H9 (cell line): ENCODE measurements around the gene PCSK1N. TPM values are rescaled to one million over a fixed set of nuclear protein-coding genes. Genes with fewer than 3 reads are reported as not detected.

Source experiments
- DNase-seq: peaks from one replicate; pipeline ENCODE4 v3.0.0-alpha.2; 2017
- H2AFZ ChIP-seq: one replicate; pipeline ENCODE4 v1.6.1; 2013; ENCODE audit warnings: mild to moderate bottlenecking, low read length, control low read depth, moderate library complexity
- H2AK5ac ChIP-seq: 2 replicates; pipeline ENCODE4 v1.6.1; 2013; ENCODE audit warnings: low read length, control low read depth, mixed read lengths; ENCODE audit not compliant: insufficient read length
- H2BK120ac ChIP-seq: one replicate; pipeline ENCODE4 v1.6.1; 2013; ENCODE audit warnings: low read depth, mild to moderate bottlenecking, low read length, control low read depth, inconsistent platforms; ENCODE audit not compliant: poor library complexity, severe bottlenecking
- H2BK12ac ChIP-seq: 2 replicates; pipeline ENCODE4 v1.6.1; 2013; ENCODE audit warnings: low read length, control low read depth, mixed read lengths, low read depth; ENCODE audit not compliant: insufficient read length
- H2BK15ac ChIP-seq: 2 replicates; pipeline ENCODE4 v1.6.1; 2013; ENCODE audit warnings: low read depth, low read length, control low read depth
- H2BK20ac ChIP-seq: one replicate; pipeline ENCODE4 v1.6.1; 2013; ENCODE audit warnings: low read depth, mild to moderate bottlenecking, low read length, control low read depth, inconsistent platforms; ENCODE audit not compliant: poor library complexity, severe bottlenecking
- H2BK5ac ChIP-seq: 2 replicates; pipeline ENCODE4 v1.6.1; 2013; ENCODE audit warnings: low read length, control low read depth, mixed read lengths; ENCODE audit not compliant: insufficient read length
- H3K14ac ChIP-seq: 2 replicates; pipeline ENCODE4 v1.6.1; 2013; ENCODE audit warnings: low read length, control low read depth; ENCODE audit not compliant: insufficient read depth
- H3K18ac ChIP-seq: 2 replicates; pipeline ENCODE4 v1.6.1; 2013; ENCODE audit warnings: low read depth, mild to moderate bottlenecking, mixed read lengths, low read length, control low read depth; ENCODE audit not compliant: insufficient read length
- H3K23ac ChIP-seq: 2 replicates; pipeline ENCODE4 v1.6.1; 2013; ENCODE audit warnings: low read length, control low read depth, mixed read lengths, low read depth; ENCODE audit not compliant: insufficient read length
- H3K23me2 ChIP-seq: 2 replicates; pipeline ENCODE4 v1.6.1; 2013; ENCODE audit warnings: low read depth, mild to moderate bottlenecking, mixed read lengths, low read length, control low read depth; ENCODE audit not compliant: insufficient read length, poor library complexity, severe bottlenecking
- H3K27ac ChIP-seq: 2 replicates; pipeline ENCODE4 v1.5.1; 2013; ENCODE audit warnings: low read length, control low read depth, mixed read lengths, low read depth; ENCODE audit not compliant: insufficient read length
- H3K27me3 ChIP-seq: 2 replicates; pipeline ENCODE4 v1.6.1; 2013; ENCODE audit warnings: low read length, control low read depth, inconsistent platforms; ENCODE audit not compliant: insufficient read depth
- H3K4ac ChIP-seq: 2 replicates; pipeline ENCODE4 v1.6.1; 2013; ENCODE audit warnings: low read depth, mild to moderate bottlenecking, control low read depth, inconsistent platforms, low read length, moderate library complexity
- H3K4me1 ChIP-seq: 2 replicates; pipeline ENCODE4 v1.6.1; 2013; ENCODE audit warnings: low read length, control low read depth, inconsistent platforms; ENCODE audit not compliant: insufficient read depth
- H3K4me2 ChIP-seq: 2 replicates; pipeline ENCODE4 v1.6.1; 2013; ENCODE audit warnings: low read length, control low read depth, mixed read lengths; ENCODE audit not compliant: insufficient read length, insufficient read depth
- H3K56ac ChIP-seq: 2 replicates; pipeline ENCODE4 v1.6.1; 2013; ENCODE audit warnings: low read depth, mild to moderate bottlenecking, mixed read lengths, low read length, control low read depth; ENCODE audit not compliant: insufficient read length
- H3K79me1 ChIP-seq: 2 replicates; pipeline ENCODE4 v1.6.1; 2013; ENCODE audit warnings: low read depth, mild to moderate bottlenecking, moderate library complexity, low read length, control low read depth, inconsistent platforms; ENCODE audit not compliant: insufficient read depth, poor library complexity, severe bottlenecking
- H3K79me2 ChIP-seq: 2 replicates; pipeline ENCODE4 v1.6.1; 2013; ENCODE audit warnings: low read length, control low read depth, inconsistent platforms; ENCODE audit not compliant: insufficient read depth
- H3K9ac ChIP-seq: 2 replicates; pipeline ENCODE4 v1.6.1; 2013; ENCODE audit warnings: low read length, control low read depth, mixed read lengths; ENCODE audit not compliant: insufficient read length; ENCODE audit errors: extremely low read depth
- H3K9me3 ChIP-seq: one replicate; pipeline ENCODE4 v1.6.1; 2013; ENCODE audit warnings: low read depth, low read length, inconsistent platforms; ENCODE audit not compliant: control insufficient read depth
- H3T11ph ChIP-seq: one replicate; pipeline ENCODE4 v1.6.1; 2013; ENCODE audit warnings: mild to moderate bottlenecking, low read length, control low read depth, inconsistent platforms
- H4K20me1 ChIP-seq: one replicate; pipeline ENCODE4 v1.6.1; 2013; ENCODE audit not compliant: control insufficient read depth, insufficient read length, insufficient read depth
- H4K5ac ChIP-seq: 2 replicates; pipeline ENCODE4 v1.6.1; 2013; ENCODE audit warnings: low read depth, mild to moderate bottlenecking, mixed read lengths, low read length, control low read depth; ENCODE audit not compliant: insufficient read length
- H4K8ac ChIP-seq: replicated peaks from 2 replicates; pipeline ENCODE4 v1.6.1; 2013; ENCODE audit warnings: low read length, control low read depth, mixed read lengths, low read depth; ENCODE audit not compliant: insufficient read length
- H4K91ac ChIP-seq: 2 replicates; pipeline ENCODE4 v1.6.1; 2013; ENCODE audit warnings: low read depth, mild to moderate bottlenecking, moderate library complexity, mixed read lengths, low read length, control low read depth; ENCODE audit not compliant: insufficient read length
- H3K27ac Mint-ChIP-seq, 3 experiments: 2 replicates in 2 of 3; 3 replicates in 1 of 3; pipeline ENCODE4 v1.8.0; 2020 to 2021; ENCODE audit warnings: mixed read lengths in 3 of 3, mild to moderate bottlenecking in 1 of 3, moderate library complexity in 1 of 3
- H3K27me3 Mint-ChIP-seq: 2 replicates; pipeline ENCODE4 v1.8.0; 2021; ENCODE audit warnings: low read depth, mild to moderate bottlenecking, moderate library complexity, mixed read lengths
- H3K36me3 Mint-ChIP-seq, 3 experiments: 2 replicates in 2 of 3; 3 replicates in 1 of 3; pipeline ENCODE4 v1.8.0; 2020 to 2021; ENCODE audit warnings: low read depth in 3 of 3, mixed read lengths in 3 of 3; ENCODE audit not compliant: insufficient read depth in 1 of 3
- H3K4me1 Mint-ChIP-seq, 2 experiments: 2 replicates each; pipeline ENCODE4 v1.8.0; 2020; ENCODE audit warnings: mixed read lengths in 2 of 2
- H3K4me3 Mint-ChIP-seq, 2 experiments: 2 replicates in 1 of 2; 3 replicates in 1 of 2; pipeline ENCODE4 v1.8.0; 2020 to 2021; ENCODE audit warnings: mild to moderate bottlenecking in 2 of 2, mixed read lengths in 2 of 2, moderate library complexity in 1 of 2
- H3K9me3 Mint-ChIP-seq, 2 experiments: 2 replicates in 1 of 2; 3 replicates in 1 of 2; pipeline ENCODE4 v1.8.0; 2020; ENCODE audit warnings: mild to moderate bottlenecking in 2 of 2, mixed read lengths in 2 of 2, moderate library complexity in 1 of 2
- WGBS: extraction: QIAGEN DNeasy Blood & Tissue Kit; methylation state at CpG from one replicate; pipeline ENCODE4 v1.1.7; 2013; ENCODE audit warnings: missing lambda C conversion rate, low lambda C conversion rate, mixed read lengths; ENCODE audit not compliant: insufficient read length; ENCODE audit errors: extremely low coverage; 5-methylcytosine and 5-hydroxymethylcytosine counted together
- total RNA-seq: library from RNA; stranded (reverse); gene quantifications from 2 replicates; pipeline ENCODE4 v1.2.1, GENCODE V29; 2021
- TF ChIP-seq, protein P1 (sequence below): fragments of 200-600 bp; sonication (generic); conservative IDR thresholded peaks from 3 replicates; pipeline ENCODE4 v1.8.0; 2021; ENCODE audit warnings: antibody characterized with exemption, mild to moderate bottlenecking

The PCSK1N gene
- total RNA-seq, 1 experiment from 2014 or later, result 3.9 TPM

DNA sequence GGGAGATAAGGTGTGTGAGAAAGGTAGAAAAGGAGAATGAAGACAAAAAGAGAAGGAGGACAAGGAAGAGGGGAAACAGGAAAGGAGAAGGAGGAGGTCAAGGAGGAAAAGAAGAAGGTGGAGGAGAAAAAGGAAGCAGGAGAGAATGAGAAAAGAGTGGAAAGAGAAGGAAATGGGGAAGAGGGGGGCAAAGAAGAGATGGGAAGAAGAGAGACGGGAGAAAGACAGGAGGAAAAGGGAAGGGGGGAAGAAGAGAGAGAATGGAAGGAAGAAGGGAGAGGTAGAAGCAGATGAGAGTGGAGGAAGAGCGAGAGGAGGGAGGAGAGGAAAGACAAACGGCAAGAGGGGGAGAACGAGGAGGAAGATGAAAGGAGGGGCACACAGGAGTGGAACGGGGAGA, 44.9 kb downstream of the PCSK1N start:
- H3K23me2 ChIP-seq, result no peaks in the 10 kb centered on the region
- H3K23ac ChIP-seq, result no peak overlapping the region
- H3K27ac Mint-ChIP-seq, result no peak overlapping the region
- no peak overlapping the region for H2AK5ac ChIP-seq
- H3K4me2 ChIP-seq, result no peak overlapping the region
- no peak overlapping the region for H2BK120ac ChIP-seq
- H2BK12ac ChIP-seq, result no peak overlapping the region
- no peaks in the 10 kb centered on the region for H3K79me1 ChIP-seq
- no CpG with 5 or more reads among the region's 5 CpGs for WGBS
- TF ChIP-seq, protein P1, sequence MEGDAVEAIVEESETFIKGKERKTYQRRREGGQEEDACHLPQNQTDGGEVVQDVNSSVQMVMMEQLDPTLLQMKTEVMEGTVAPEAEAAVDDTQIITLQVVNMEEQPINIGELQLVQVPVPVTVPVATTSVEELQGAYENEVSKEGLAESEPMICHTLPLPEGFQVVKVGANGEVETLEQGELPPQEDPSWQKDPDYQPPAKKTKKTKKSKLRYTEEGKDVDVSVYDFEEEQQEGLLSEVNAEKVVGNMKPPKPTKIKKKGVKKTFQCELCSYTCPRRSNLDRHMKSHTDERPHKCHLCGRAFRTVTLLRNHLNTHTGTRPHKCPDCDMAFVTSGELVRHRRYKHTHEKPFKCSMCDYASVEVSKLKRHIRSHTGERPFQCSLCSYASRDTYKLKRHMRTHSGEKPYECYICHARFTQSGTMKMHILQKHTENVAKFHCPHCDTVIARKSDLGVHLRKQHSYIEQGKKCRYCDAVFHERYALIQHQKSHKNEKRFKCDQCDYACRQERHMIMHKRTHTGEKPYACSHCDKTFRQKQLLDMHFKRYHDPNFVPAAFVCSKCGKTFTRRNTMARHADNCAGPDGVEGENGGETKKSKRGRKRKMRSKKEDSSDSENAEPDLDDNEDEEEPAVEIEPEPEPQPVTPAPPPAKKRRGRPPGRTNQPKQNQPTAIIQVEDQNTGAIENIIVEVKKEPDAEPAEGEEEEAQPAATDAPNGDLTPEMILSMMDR, result no peak
- no peak overlapping the region for H2BK5ac ChIP-seq
- H3K79me2 ChIP-seq, result no peaks in the 10 kb centered on the region
- H2AFZ ChIP-seq, result no peak overlapping the region
- H3K36me3 Mint-ChIP-seq, result peaks cover 0 to 10% (median 5%) of the 10 kb centered on the region in 3 experiments; a peak in 5 of 7 replicates
- no peak overlapping the region for H3K4ac ChIP-seq
- no peak overlapping the region for H3K9ac ChIP-seq
- no peak for DNase-seq
- peaks cover 23% of the 10 kb centered on the region for H3K9me3 ChIP-seq
- no peak overlapping the region for H3T11ph ChIP-seq
- peaks cover 67 to 81% of the 10 kb centered on the region in 2 experiments for H3K9me3 Mint-ChIP-seq
- H3K14ac ChIP-seq, result no peak overlapping the region
- H2BK15ac ChIP-seq, result no peak overlapping the region
- H4K8ac ChIP-seq, result no peak overlapping the region
- H3K4me3 Mint-ChIP-seq, result no peak overlapping the region; a peak in 1 of 5 replicates
- H2BK20ac ChIP-seq, result no peak overlapping the region
- H3K4me1 Mint-ChIP-seq, result no peaks in the 10 kb centered on the region
- no peak overlapping the region for H3K56ac ChIP-seq
- no peaks in the 10 kb centered on the region for H4K20me1 ChIP-seq
- no peak overlapping the region for H3K18ac ChIP-seq
- H3K27ac ChIP-seq, result no peak overlapping the region
- no peak overlapping the region for H4K5ac ChIP-seq
- H3K27me3 ChIP-seq, result no peaks in the 10 kb centered on the region
- H3K4me1 ChIP-seq, result no peaks in the 10 kb centered on the region
- H3K27me3 Mint-ChIP-seq, result peaks cover 19% of the 10 kb centered on the region
- H4K91ac ChIP-seq, result no peak overlapping the region
